Measurements from ENCODE around the gene FGD4. TPM values are rescaled to one million over a fixed set of nuclear protein-coding genes. Genes with fewer than 3 reads are reported as not detected.

Gene FGD4
- total RNA-seq (2022) (31.6 and 34.3 TPM in 2 replicates), Bru-seq, nascent RNA (percentile 90 among the genes with signal in this experiment), BruChase-seq, experiment 1, labeled RNA remaining after a 2-hour chase (percentile 86 among the genes with signal in this experiment), BruChase-seq, experiment 2, labeled RNA remaining after a 6-hour chase (percentile 81 among the genes with signal in this experiment)
- long read RNA-seq, transcript FGD4-212 (17 exons, 2,977 nt), result major isoform, 5 of 19 reads
- long read RNA-seq, partial matches to known transcripts, result 5 of 19 reads
- long read RNA-seq, other reads (novel, unspliced or antisense), result 8 of 19 reads

DNA sequence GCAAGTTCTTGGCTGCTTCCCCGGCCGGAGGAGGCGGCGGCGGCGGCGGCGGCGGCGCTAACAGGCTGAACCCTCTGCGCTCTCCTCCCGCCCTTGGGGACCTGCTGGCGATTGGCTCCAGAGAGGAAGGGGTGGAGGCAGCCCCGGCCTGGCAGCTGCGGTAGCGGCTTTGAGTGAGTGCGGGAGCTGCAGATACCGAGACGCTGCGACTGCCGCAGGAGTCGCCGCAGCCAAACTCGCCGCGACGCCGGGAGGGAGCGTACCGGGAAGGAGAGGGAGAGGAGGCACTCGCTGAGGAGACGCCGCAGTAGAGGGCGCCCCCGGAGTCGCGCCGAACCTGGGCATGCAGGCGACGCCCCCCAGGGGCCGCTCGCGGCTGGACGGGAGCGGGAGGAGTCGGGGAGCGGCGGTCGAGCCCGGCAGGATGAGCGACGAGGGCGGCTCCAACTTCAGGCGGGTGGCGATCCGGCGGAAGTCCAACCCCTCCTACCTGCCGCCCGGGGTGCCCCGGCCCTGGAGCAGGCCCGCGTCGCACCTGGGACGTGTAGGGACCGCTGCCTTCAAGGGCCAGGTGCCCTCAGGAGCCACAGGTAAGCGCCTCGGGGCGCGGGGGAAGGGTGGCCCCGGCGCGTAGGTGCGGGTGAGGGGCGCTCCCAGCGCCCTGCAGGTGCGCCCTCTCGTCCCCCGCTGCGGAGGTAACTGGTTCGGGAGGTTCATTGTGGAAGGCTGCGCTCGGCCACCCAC lies at the start of gene FGD4:
FGD4 (plus strand) TSS at position 189 of the 744 bp plus-strand sequence.
- POLR2A ChIA-PET, result interaction anchor here (0.6 to 1.0 kb wide), 6 partner anchors 9 to 649 kb away, joined by 3 to 5 read pairs (median 4); no protein-coding TSS in a partner anchor

DNA sequence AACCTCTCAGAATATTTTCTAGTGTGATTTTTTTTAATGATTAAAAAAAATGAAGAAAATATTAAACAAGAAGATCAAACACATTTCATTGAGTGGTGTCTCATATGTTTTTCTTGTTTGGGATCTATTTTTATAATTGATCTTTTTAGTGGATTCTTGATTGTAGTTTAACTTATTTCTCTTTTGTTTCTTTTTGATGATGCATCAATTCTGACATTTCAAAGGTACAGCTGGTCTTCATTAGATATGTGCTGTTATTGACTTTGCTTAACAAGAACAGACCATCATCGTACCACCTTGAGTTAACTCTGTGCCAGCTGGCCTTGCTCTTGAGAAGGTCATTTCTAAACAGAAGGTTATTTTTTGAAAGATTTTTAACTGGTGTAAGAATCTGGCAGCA lies 45.8 kb upstream of the FGD4 start:
- ChIA-PET CTCF (no interaction called here), POLR2A (no interaction called here)
- intact Hi-C loops (cut with micrococcal nuclease; ENCODE audit: unreplicated experiment), result no loop called here
- H3K4me1 Mint-ChIP-seq (ENCODE audit: low read depth, unreplicated experiment), result no peaks in the 10 kb centered on the region
- H3K9me3 ChIP-seq, result no peaks in the 10 kb centered on the region
- H3K9me3 Mint-ChIP-seq (ENCODE audit: unreplicated experiment), result no peaks in the 10 kb centered on the region
- TF ChIP-seq, protein P1, sequence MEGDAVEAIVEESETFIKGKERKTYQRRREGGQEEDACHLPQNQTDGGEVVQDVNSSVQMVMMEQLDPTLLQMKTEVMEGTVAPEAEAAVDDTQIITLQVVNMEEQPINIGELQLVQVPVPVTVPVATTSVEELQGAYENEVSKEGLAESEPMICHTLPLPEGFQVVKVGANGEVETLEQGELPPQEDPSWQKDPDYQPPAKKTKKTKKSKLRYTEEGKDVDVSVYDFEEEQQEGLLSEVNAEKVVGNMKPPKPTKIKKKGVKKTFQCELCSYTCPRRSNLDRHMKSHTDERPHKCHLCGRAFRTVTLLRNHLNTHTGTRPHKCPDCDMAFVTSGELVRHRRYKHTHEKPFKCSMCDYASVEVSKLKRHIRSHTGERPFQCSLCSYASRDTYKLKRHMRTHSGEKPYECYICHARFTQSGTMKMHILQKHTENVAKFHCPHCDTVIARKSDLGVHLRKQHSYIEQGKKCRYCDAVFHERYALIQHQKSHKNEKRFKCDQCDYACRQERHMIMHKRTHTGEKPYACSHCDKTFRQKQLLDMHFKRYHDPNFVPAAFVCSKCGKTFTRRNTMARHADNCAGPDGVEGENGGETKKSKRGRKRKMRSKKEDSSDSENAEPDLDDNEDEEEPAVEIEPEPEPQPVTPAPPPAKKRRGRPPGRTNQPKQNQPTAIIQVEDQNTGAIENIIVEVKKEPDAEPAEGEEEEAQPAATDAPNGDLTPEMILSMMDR (IDR thresholded peaks at IDR 0.05; ENCODE audit: insufficient read depth in 1 of 2, low read depth in 1 of 2, low read length in 1 of 2, severe bottlenecking in 1 of 2, unreplicated experiment in 1 of 2), result no peak
- H3K27ac Mint-ChIP-seq (ENCODE audit: unreplicated experiment), result no peak overlapping the region
- H3K4me3 ChIP-seq (ENCODE audit: low read depth, low read length), result no peak overlapping the region
- no peaks in the 10 kb centered on the region for H3K27me3 ChIP-seq (replicated peaks; ENCODE audit: control insufficient read depth, insufficient read depth, low read length)
- BruUV-seq (replicated peaks), result no TSS peak
- H3K4me1 ChIP-seq, result no peaks in the 10 kb centered on the region
- H3K27me3 Mint-ChIP-seq (ENCODE audit: insufficient read depth, unreplicated experiment), result no peaks in the 10 kb centered on the region
- H3K36me3 Mint-ChIP-seq (ENCODE audit: insufficient read depth, unreplicated experiment), result peaks cover 5% of the 10 kb centered on the region
- no peak for DNase-seq
- no peaks in the 10 kb centered on the region for H3K36me3 ChIP-seq (ENCODE audit: control insufficient read depth, insufficient read depth, low read length)
- H3K4me3 Mint-ChIP-seq (ENCODE audit: unreplicated experiment), result no peak overlapping the region

More for the DNA sequence above, at the start of gene FGD4:
- Histone ChIP-seq H3K27me3 (replicated peaks; ENCODE audit: control insufficient read depth, insufficient read depth, low read length) (no peaks in the 10 kb centered on the region), H3K4me3 (ENCODE audit: low read depth, low read length) (peak within 1 kb of the TSS; percentile 93), H3K36me3 (ENCODE audit: control insufficient read depth, insufficient read depth, low read length) (peaks cover 2% of the 10 kb centered on the region; the same call in 1 of the 2 replicates), H3K4me1 (peaks cover 13% of the 10 kb centered on the region), H3K9me3 (no peaks in the 10 kb centered on the region)
- Mint-ChIP-seq H3K4me3 (ENCODE audit: unreplicated experiment) (peak within 1 kb of the TSS; percentile 86), H3K36me3 (ENCODE audit: insufficient read depth, unreplicated experiment) (peaks cover 36% of the 10 kb centered on the region), H3K27ac (ENCODE audit: unreplicated experiment) (peak within 1 kb of the TSS; percentile 87), H3K9me3 (ENCODE audit: unreplicated experiment) (no peaks in the 10 kb centered on the region), H3K27me3 (ENCODE audit: insufficient read depth, unreplicated experiment) (no peaks in the 10 kb centered on the region), H3K4me1 (ENCODE audit: low read depth, unreplicated experiment) (peaks cover 14% of the 10 kb centered on the region)
- intact Hi-C loops (cut with micrococcal nuclease; ENCODE audit: unreplicated experiment), result loop anchor here (1.0 to 2.0 kb wide), 6 partner anchors 34 to 356 kb away; partner anchors contain the start of genes DNM1L and YARS2
- DNase-seq, result peak; percentile 96 to 97
- BruUV-seq (replicated peaks), result no TSS peak
- CTCF ChIA-PET, result interaction anchor here (0.5 to 1.5 kb wide), 8 partner anchors 32 to 145 kb away, joined by 3 to 5 read pairs (median 3); no protein-coding TSS in a partner anchor
- TF ChIP-seq, protein P1 (IDR thresholded peaks at IDR 0.05; ENCODE audit: insufficient read depth in 1 of 2, low read depth in 1 of 2, low read length in 1 of 2, severe bottlenecking in 1 of 2, unreplicated experiment in 1 of 2), result peak; percentile 68 to 86

DNA sequence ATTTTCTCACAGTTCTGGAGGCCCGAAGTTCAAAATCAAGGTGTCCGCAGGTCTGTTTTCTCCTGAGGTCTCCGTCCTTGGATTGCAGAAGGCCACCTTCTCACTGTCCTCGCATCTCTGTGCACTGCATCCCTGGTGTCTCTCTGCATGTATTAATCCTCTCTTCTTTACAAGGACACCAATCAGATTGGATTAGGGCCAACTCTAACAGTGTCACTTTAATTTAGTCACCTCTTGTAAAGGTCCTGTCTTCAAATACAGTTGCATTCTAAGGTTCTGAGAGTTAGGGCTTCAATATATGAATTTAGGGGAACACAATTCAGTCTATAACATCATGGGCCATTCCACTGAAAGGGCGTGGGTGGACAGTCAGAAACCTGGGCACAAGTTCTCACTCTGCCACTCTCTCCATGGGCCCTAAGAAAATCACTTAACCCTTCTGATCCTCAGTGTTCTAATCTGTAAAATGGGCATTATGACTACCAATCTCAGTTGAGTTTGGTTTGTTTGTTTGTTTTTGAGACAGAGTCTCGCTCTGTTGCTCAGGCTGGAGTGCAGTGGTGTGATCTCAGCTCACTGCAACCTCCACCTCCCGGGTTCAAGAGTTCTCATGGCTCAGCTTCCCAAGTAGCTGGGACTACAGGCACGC lies 41.6 kb upstream of the FGD4 start:
- H3K36me3 Mint-ChIP-seq (ENCODE audit: insufficient read depth, unreplicated experiment), result peaks cover 4% of the 10 kb centered on the region
- no peaks in the 10 kb centered on the region for H3K36me3 ChIP-seq (ENCODE audit: control insufficient read depth, insufficient read depth, low read length)
- DNase-seq, result no peak
- no peak overlapping the region for H3K27ac Mint-ChIP-seq (ENCODE audit: unreplicated experiment)
- no peaks in the 10 kb centered on the region for H3K9me3 ChIP-seq
- H3K4me1 ChIP-seq, result no peaks in the 10 kb centered on the region
- H3K4me1 Mint-ChIP-seq (ENCODE audit: low read depth, unreplicated experiment), result peaks cover 1% of the 10 kb centered on the region
- no peaks in the 10 kb centered on the region for H3K27me3 Mint-ChIP-seq (ENCODE audit: insufficient read depth, unreplicated experiment)
- CTCF ChIA-PET, result no interaction called here
- TF ChIP-seq, protein P1 (IDR thresholded peaks at IDR 0.05; ENCODE audit: insufficient read depth in 1 of 2, low read depth in 1 of 2, low read length in 1 of 2, severe bottlenecking in 1 of 2, unreplicated experiment in 1 of 2), result no peak
- H3K27me3 ChIP-seq (replicated peaks; ENCODE audit: control insufficient read depth, insufficient read depth, low read length), result no peaks in the 10 kb centered on the region
- intact Hi-C loops (cut with micrococcal nuclease; ENCODE audit: unreplicated experiment), result no loop called here
- H3K9me3 Mint-ChIP-seq (ENCODE audit: unreplicated experiment), result no peaks in the 10 kb centered on the region
- no TSS peak for BruUV-seq (replicated peaks)
- no peak overlapping the region for H3K4me3 Mint-ChIP-seq (ENCODE audit: unreplicated experiment)
- POLR2A ChIA-PET, result no interaction called here
- H3K4me3 ChIP-seq (ENCODE audit: low read depth, low read length), result no peak overlapping the region

Data from Caco-2 (cell line).